ENCODE results near the gene SMC4.

Gene SMC4

DNA sequence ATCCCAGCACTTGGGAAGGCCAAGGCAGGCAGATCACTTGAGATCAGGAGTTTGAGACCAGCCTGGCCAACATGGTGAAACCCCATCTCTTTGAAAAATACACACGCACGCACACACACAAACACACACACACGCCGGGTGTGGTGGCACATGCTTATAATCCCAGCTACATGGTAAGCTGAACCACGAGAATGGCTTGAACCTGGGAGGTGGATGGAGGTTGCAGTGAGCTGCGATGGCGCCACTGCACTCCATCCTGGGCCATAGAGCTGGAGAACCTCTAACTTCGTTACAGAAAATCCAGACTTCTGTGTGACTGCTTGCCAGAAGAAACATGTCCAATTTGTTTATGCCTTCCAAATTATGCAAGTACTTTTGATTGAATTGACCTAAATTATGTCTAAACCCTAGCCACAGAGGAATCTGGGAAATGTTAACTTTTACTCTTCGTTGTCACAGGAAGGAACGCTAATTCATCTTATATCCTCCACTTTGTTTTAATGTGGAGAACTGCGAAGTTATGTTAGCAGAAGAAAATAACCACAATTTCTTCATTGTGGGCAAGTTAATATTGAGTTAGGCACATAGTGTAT is 28.5 kb downstream of the SMC4 start:
- no peak overlapping the region for H2AFZ ChIP-seq (ENCODE audit: low read depth, low read length)
- no peak for DNase-seq
- H3K79me2 ChIP-seq (ENCODE audit: insufficient read depth, low read length), result peaks cover 26% of the 10 kb centered on the region
- H4K20me1 ChIP-seq (ENCODE audit: insufficient read depth, low read length), result peaks cover 23% of the 10 kb centered on the region; the same call in 1 of the 2 replicates
- no peaks in the 10 kb centered on the region for H3K27me3 ChIP-seq (ENCODE audit: insufficient read depth, low read length, poor library complexity)
- no peak overlapping the region for H3K9ac ChIP-seq (ENCODE audit: low read depth, low read length)
- H3K36me3 ChIP-seq (ENCODE audit: insufficient read depth, low read length), result peaks cover 100% of the 10 kb centered on the region
- ATAC-seq (ENCODE audit: insufficient read depth, low read depth), result peak; percentile 32; the same call in 2 of the 3 replicates
- H3K4me2 ChIP-seq (ENCODE audit: insufficient read depth, low read length), result no peak overlapping the region
- H3K27ac ChIP-seq (ENCODE audit: low read length), result no peak overlapping the region
- H3K9me3 ChIP-seq (ENCODE audit: insufficient read depth, low read length, severe bottlenecking), result no peaks in the 10 kb centered on the region
- H3K4me1 ChIP-seq (ENCODE audit: insufficient read depth, low read length), result no peaks in the 10 kb centered on the region
- TF ChIP-seq, protein P1, sequence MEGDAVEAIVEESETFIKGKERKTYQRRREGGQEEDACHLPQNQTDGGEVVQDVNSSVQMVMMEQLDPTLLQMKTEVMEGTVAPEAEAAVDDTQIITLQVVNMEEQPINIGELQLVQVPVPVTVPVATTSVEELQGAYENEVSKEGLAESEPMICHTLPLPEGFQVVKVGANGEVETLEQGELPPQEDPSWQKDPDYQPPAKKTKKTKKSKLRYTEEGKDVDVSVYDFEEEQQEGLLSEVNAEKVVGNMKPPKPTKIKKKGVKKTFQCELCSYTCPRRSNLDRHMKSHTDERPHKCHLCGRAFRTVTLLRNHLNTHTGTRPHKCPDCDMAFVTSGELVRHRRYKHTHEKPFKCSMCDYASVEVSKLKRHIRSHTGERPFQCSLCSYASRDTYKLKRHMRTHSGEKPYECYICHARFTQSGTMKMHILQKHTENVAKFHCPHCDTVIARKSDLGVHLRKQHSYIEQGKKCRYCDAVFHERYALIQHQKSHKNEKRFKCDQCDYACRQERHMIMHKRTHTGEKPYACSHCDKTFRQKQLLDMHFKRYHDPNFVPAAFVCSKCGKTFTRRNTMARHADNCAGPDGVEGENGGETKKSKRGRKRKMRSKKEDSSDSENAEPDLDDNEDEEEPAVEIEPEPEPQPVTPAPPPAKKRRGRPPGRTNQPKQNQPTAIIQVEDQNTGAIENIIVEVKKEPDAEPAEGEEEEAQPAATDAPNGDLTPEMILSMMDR (IDR thresholded peaks at IDR 0.05; ENCODE audit: borderline replicate concordance, extremely low read depth, low read length, poor library complexity, severe bottlenecking), result no peak
- no peak for TF ChIP-seq EZH2 (IDR thresholded peaks at IDR 0.05; ENCODE audit: borderline replicate concordance, low read depth, low read length, severe bottlenecking)
- H3K4me3 ChIP-seq (ENCODE audit: low read depth in 1 of 2, low read length in 2 of 2), result no peak overlapping the region

DNA sequence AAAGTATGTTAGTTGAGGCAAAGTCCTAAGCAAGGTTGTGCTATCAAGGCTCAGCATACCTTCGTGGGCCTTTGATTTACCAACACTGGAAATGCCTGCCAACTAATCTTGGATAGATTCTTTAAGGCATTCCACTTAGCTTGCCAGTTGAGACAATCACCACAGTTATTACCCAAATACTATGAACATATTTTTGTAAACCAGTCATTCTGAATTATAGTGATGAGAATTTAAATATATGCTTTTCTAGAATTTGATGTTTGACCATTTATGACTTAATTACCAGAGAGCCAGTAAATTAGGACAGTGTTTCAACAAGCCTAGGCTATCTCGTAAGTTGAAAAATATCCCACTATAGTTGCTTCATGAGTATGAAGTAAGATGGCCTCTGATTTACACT is 34.6 kb downstream of the SMC4 start:
- ATAC-seq (ENCODE audit: insufficient read depth, low read depth) (no peak), DNase-seq (no peak)
- Histone ChIP-seq H3K4me2 (ENCODE audit: insufficient read depth, low read length) (no peak overlapping the region), H2AFZ (ENCODE audit: low read depth, low read length) (no peak overlapping the region), H3K36me3 (ENCODE audit: insufficient read depth, low read length) (peaks cover 80% of the 10 kb centered on the region), H3K9me3 (ENCODE audit: insufficient read depth, low read length, severe bottlenecking) (no peaks in the 10 kb centered on the region), H3K27me3 (ENCODE audit: insufficient read depth, low read length, poor library complexity) (no peaks in the 10 kb centered on the region), H3K27ac (ENCODE audit: low read length) (no peak overlapping the region), H4K20me1 (ENCODE audit: insufficient read depth, low read length) (peaks cover 8% of the 10 kb centered on the region; the same call in 1 of the 2 replicates), H3K79me2 (ENCODE audit: insufficient read depth, low read length) (no peaks in the 10 kb centered on the region), H3K4me3 (ENCODE audit: low read depth in 1 of 2, low read length in 2 of 2) (no peak overlapping the region), H3K4me1 (ENCODE audit: insufficient read depth, low read length) (no peaks in the 10 kb centered on the region), H3K9ac (ENCODE audit: low read depth, low read length) (no peak overlapping the region)
- TF ChIP-seq EZH2 (IDR thresholded peaks at IDR 0.05; ENCODE audit: borderline replicate concordance, low read depth, low read length, severe bottlenecking), result no peak
- TF ChIP-seq, protein P1 (IDR thresholded peaks at IDR 0.05; ENCODE audit: borderline replicate concordance, extremely low read depth, low read length, poor library complexity, severe bottlenecking), result no peak

DNA sequence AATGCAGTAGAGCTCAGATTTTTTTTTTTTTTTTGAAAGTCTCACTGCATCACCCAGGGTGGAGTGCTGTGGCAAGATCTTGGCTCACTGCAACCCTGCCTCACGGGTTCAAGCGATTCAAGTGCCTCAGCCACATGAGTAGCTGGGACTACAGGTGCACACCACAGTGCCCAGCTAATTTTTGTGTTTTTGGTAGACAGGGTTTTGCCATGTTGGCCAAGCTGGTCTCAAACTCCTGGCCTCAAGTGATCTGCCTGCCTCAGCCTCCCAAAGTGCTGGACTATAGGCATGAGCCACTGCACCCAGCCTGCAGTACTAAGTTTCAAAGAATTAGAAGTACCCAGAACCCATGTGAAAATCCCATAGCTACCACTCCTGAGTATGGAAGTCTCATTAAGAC is 35.6 kb downstream of the SMC4 start:
- H3K27me3 ChIP-seq (ENCODE audit: insufficient read depth, low read length, poor library complexity), result no peaks in the 10 kb centered on the region
- H2AFZ ChIP-seq (ENCODE audit: low read depth, low read length), result no peak overlapping the region
- H3K36me3 ChIP-seq (ENCODE audit: insufficient read depth, low read length), result peaks cover 70% of the 10 kb centered on the region
- H3K27ac ChIP-seq (ENCODE audit: low read length), result no peak overlapping the region
- H3K4me2 ChIP-seq (ENCODE audit: insufficient read depth, low read length), result no peak overlapping the region
- no peak overlapping the region for H3K4me3 ChIP-seq (ENCODE audit: low read depth in 1 of 2, low read length in 2 of 2)
- TF ChIP-seq EZH2 (IDR thresholded peaks at IDR 0.05; ENCODE audit: borderline replicate concordance, low read depth, low read length, severe bottlenecking), result no peak
- TF ChIP-seq, protein P1 (IDR thresholded peaks at IDR 0.05; ENCODE audit: borderline replicate concordance, extremely low read depth, low read length, poor library complexity, severe bottlenecking), result no peak
- no peaks in the 10 kb centered on the region for H3K79me2 ChIP-seq (ENCODE audit: insufficient read depth, low read length)
- H3K4me1 ChIP-seq (ENCODE audit: insufficient read depth, low read length), result no peaks in the 10 kb centered on the region
- peaks cover 8% of the 10 kb centered on the region; the same call in 1 of the 2 replicates for H4K20me1 ChIP-seq (ENCODE audit: insufficient read depth, low read length)
- no peak for ATAC-seq (ENCODE audit: insufficient read depth, low read depth)
- no peak for DNase-seq
- H3K9ac ChIP-seq (ENCODE audit: low read depth, low read length), result no peak overlapping the region
- no peaks in the 10 kb centered on the region for H3K9me3 ChIP-seq (ENCODE audit: insufficient read depth, low read length, severe bottlenecking)

Data from DND-41 (cell line).